H4 (cell line): Measurements from ENCODE around the gene PML. TPM values are rescaled to one million over a fixed set of nuclear protein-coding genes. Genes with fewer than 3 reads are reported as not detected.
A peak's percentile ranks its signal among the peaks of the same experiment; 100 is the strongest.
"Not testable (repeated sequence)": the region's sequence is repeated elsewhere in the genome, so short reads cannot be mapped to it uniquely, and the experiment has no call there.

Source experiments
- DNase-seq: peaks from one replicate; pipeline ENCODE4 v3.0.0-alpha.2; 2015; ENCODE audit warnings: low spot score
- total RNA-seq: library from RNA; depleted of rRNA; stranded (reverse); fragments of >200 nt; shearing (Covaris generic); gene quantifications from 2 replicates; pipeline ENCODE4 v1.2.3, GENCODE V29; 2014

The PML gene
- total RNA-seq, 1 experiment from 2014 or later: 20.0 TPM

DNA sequence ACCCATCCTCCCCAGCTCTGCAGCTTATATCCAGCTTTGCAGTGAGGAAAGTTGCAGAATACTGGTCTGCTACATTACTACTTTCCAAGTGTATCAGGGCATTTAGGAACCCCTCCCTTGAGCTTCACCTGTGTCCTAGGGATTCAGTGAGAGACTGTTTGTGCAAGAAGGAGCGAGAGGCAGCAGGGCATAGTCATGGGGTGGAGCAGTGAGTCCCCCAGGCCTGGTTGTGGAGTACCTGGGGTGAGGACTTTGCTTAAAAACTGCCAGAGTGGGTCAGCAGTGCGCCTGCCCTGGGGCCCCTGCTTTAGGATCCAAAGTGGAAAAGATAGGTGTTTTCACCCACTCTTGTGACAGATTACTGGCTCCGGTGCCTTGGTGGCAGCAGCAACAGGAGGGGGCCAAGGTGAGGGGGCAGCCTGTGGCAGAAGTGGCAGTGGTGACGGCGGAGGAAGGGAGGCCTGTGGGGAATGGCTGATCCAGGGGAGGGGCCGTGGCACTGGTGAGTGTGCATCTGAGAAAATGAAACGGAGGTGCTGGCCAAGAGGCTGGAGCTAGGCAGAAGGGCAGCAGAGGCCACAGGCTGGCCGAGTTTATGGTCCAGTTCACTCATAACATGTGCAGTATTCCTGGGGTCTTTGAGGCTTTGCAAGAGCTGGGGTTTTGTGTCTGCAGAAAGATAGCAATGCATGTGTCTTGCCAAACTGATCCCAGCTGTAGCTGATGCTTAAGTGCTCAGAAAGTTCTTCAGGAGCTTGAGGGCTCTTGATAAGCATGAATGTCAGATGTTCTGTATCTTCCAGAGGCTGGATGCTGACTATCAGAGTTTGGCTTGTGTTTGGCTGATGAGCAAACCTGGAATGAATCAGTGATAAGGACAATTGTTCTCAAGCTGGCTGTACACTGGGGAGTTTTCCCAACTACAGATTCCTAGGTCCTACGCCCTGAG lies 44.5 kb downstream of the PML start:
- no peak for DNase-seq

GRCh38 chr15:74039656-74040010 lies 45.1 kb downstream of the PML start:
- DNase-seq: no peak

GRCh38 chr15:74040109-74040850 lies 45.8 kb downstream of the PML start:
- peak; percentile 67 for DNase-seq

DNA sequence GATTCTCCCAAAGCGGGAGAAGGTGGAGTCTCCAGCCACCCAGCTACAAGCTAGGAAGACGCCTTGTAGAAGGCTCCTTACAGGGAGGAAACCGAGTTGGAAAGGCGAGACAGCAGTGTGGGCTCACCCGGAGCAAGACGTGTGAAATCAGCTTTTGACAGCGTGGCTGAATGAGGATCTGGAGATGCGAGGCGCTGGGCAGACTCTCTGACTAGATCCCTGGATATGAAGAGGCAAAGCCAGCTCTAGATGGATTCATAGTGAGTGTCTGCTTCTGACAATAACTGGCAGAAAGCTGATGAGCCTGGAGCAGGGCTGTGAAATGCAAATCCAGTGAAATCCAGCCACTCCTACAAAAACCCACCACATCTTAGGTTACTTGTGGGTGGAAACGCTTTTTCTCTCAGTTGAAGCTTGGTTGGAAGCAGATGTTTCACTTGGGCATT lies 46.8 kb downstream of the PML start:
- DNase-seq: no peak

GRCh38 chr15:74041777-74042435 lies 47.4 kb downstream of the PML start:
- DNase-seq: no peak

DNA sequence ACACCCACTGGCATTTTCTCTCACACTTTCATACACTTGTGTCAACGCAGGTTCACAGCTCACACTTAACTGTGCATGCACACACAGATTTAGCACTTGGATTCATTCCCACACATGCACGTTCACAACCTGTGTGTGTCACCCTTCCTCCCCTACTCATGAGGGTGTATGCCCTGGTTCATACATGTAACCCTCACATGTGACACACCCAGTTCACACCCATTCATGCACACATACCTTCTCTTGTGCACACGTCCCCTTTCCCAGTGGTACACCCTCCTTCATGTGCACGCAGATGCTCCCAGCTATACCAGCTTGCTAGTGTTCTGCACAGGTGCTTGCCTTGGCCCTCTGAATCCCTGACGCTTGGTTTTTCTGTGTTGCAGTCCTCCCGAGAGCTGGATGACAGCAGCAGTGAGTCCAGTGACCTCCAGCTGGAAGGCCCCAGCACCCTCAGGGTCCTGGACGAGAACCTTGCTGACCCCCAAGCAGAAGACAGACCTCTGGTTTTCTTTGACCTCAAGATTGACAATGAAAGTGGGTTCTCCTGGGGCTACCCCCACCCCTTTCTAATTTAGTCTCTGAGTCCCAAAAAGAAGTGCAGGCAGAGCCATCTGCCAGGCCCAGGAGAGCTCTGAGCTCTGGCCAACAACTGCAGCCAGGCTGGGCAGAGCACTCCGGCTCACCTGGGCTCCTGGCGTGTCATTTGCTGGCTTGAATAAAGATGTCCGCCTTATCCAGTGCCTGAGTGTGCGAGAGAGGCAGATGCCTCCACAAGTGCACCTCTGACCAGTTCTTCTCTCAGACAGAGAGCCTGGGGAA lies 48.3 kb downstream of the PML start:
- DNase-seq: no peak

GRCh38 chr15:74043425-74044266 lies 49.1 kb downstream of the PML start:
- DNase-seq: no peak

GRCh38 chr15:74044267-74045110 lies 50.0 kb downstream of the PML start:
- no peak for DNase-seq

- DNase-seq: no peak
These were observed 50.7 kb downstream of the PML start for GRCh38 chr15:74045184-74045583.

DNA sequence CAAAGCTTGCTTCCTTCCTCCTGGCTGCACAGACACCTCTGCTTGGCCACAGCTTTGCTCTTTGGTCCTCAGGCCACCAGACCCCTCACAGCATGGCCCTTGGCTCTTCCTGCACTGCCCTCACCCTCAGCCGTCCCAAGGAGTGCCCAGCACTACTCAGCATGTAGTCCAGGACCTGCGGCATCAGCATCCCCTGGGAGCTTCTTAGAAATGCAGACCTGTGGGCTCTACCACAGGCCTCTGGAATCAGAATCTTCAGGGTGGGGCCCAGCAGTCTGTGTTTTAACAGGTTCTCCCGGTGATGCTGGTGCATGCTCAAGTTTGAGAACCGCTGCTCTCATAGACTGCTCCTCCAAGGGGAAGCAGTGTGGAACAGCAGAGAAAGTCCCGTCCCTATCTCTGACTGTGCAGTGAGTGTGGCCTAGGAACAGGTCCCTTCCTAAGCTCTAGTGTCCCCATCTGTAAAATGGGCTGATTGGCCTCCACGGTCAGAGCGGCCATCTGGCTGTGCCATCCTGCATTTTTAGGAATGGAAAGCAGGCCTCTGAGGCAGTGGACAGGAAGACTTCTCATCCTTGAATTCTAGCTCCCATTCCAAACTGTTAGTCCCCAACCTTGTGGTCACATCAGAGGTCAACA lies 51.2 kb downstream of the PML start:
- DNase-seq: no peak

DNA sequence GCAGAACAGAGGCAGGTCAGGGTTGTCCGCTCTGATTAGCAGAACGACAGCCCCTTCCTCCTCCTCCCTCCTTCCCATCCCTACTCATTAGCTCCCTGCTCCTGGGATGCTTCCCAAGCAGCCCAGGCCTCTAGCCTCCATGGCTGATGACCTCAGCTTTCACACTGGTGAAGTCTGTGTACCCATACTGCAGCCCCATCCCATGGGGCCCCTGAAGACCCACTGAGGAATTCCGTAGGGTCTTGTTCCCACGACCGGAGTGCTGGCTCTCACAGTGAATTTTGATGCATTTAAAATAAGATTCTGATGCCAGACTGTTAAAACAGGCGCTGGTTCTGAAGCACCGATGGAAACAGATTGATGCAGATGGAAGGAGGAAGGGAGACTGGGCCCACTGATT lies 51.8 kb downstream of the PML start:
- DNase-seq: no peak

GRCh38 chr15:74050127-74050526 lies 55.6 kb downstream of the PML start:
- DNase-seq: no peak

- no peak for DNase-seq
These were observed 56.2 kb downstream of the PML start for GRCh38 chr15:74050556-74051234.

GRCh38 chr15:74052271-74053260 lies 58.0 kb downstream of the PML start:
- not testable (repeated sequence) for DNase-seq

DNA sequence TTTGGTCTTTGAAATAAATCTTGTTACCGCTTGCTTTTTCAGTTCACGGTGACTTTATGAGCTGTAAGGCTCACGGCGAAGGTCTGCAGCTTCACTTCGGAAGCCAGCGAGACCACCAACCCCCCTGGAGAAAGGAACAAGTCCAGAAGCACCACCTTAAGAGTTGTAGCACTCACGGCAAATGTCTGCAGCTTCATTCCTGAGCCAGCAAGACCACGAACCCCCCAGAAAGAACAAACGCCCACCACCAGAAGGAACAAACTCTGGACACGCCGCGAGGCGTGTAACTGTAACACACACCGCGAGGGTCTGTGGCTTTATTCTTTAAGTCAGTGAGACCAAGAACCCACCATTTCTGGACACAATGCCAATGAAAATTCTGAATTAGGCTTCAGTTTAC lies 59.0 kb downstream of the PML start:
- no peak for DNase-seq

- DNase-seq: peak; percentile 68
These were observed 59.5 kb downstream of the PML start for GRCh38 chr15:74053941-74054529.

- no peak for DNase-seq
These were observed 61.3 kb downstream of the PML start for GRCh38 chr15:74055804-74056203.
